GM10266 (cell line): ENCODE results near the gene MSMP.

Experiments
- DNase-seq: peaks from one replicate; pipeline ENCODE4 v3.0.0; 2012; ENCODE audit errors: extremely low spot score
- CTCF ChIP-seq: IDR thresholded peaks from 2 replicates; pipeline ENCODE4 v1.5.1; 2012; ENCODE audit warnings: mild to moderate bottlenecking, low read depth; ENCODE audit not compliant: control insufficient read depth, insufficient read depth; ENCODE audit errors: missing control alignments

Gene MSMP

GRCh38 chr9:35783418-35783817, 29.3 kb upstream of the MSMP start:
- TF ChIP-seq CTCF: no peak
- no peak for DNase-seq

DNA sequence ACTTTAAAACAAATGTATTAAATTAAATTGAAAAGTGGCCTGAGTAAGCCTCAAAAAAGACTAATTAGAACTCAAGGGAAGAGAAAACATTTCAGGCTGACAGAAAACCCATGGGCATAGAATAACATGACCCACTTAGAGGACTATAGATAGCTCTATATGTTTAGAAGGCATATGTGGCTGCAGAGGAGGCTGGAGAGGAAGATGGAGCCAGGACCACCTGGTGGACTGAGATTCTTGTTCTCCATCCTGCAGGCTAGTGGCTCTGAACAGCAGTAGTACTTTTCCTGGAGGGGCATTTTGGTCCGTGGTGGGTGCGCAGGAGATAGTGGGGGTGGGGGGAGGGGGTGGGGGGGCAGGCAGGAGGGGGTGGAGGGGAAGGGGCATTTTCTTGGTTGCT, 27.0 kb upstream of the MSMP start:
- no peak for DNase-seq
- no peak for TF ChIP-seq CTCF

DNA sequence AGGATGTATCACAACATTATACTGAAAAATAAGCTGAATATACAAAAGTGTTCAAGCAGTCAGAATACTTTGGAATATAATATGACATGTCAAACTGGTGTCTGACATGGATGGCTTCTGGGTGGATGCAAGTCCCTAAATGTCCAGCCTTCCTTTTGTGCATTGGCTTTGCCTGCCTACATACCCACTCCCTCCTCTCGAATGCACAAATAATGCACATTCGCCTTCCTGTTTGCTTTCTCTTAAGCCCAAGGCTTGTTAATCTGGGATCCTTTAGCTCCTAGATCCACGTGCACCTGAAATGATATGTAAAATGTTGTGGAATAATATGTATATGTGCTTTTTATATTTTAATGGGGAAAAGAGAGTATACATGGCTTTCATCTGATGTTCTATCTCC, 24.4 kb upstream of the MSMP start:
- TF ChIP-seq CTCF: no peak
- no peak for DNase-seq

- DNase-seq: no peak
- TF ChIP-seq CTCF: no peak
Observed at GRCh38 chr9:35776018-35776417, 21.9 kb upstream of the MSMP start.

- DNase-seq: no peak
- TF ChIP-seq CTCF: no peak
Observed at GRCh38 chr9:35774907-35775635, 21.0 kb upstream of the MSMP start.

DNA sequence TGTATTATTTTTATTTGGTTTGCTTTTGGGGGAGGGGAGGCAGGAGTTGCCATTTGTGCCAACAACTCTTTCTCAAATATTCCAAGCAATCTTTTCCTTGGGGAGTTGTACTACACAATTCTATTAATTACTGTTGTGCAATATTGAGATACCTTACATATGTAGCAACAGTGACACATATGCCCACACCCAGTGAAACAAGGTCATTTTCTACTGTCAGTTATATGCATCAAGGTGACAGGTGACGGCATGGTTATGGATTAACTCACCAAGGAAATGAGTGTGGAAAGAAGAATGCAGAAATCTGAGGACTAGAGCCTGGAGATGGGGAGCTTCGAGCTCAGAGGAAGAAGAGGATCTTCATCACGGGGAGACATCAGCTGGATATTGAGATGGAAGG, 17.9 kb upstream of the MSMP start:
- no peak for DNase-seq
- no peak for TF ChIP-seq CTCF

DNA sequence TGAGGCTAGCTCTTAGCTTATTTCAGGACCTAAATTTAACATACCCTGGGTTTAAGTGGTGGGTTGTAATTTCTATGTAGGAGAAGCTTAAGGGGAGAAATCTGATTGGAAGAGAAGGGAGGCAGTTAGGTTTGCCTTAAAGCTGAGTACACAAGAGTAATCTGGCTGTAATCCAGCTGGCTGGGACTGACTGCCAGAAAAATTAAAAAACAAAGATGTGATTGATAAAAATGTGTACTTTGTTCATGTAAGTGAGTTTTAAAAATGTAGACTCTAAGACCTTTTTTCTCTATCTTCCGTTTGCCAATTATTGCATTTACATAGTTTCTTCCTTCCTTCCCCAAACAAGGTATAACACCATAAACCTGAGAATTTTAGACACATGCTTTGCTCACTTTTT, 17.5 kb upstream of the MSMP start:
- DNase-seq: no peak

More for the DNA sequence above, 17.5 kb upstream of the MSMP start:
- TF ChIP-seq CTCF: no peak
